H1 (cell line): ENCODE measurements around the gene ARHGEF11. TPM values are rescaled to one million over a fixed set of nuclear protein-coding genes. Genes with fewer than 3 reads are reported as not detected.

ENCODE experiments used
- HDAC6 ChIP-seq: IDR thresholded peaks from one replicate; pipeline ENCODE4 v1.7.1; 2012; ENCODE audit warnings: low read depth, mild to moderate bottlenecking, inconsistent platforms, low read length, moderate library complexity
- NANOG ChIP-seq: IDR thresholded peaks from 2 replicates; pipeline ENCODE4 v1.6.1; 2011; ENCODE audit warnings: low read length, low read depth, mild to moderate bottlenecking, inconsistent platforms; ENCODE audit not compliant: insufficient read depth, poor library complexity, severe bottlenecking
- RNF2 ChIP-seq: fragments of 200-900, 300-1000 bp; sonication (generic); IDR thresholded peaks from 2 replicates; pipeline ENCODE4 v1.7.1; 2016; ENCODE audit warnings: borderline replicate concordance, low read depth, mild to moderate bottlenecking, antibody characterized with exemption, low read length; ENCODE audit not compliant: poor library complexity, severe bottlenecking; ENCODE audit errors: missing control alignments
- RXRA ChIP-seq: IDR thresholded peaks from 2 replicates; pipeline ENCODE4 v1.6.1; 2011; ENCODE audit warnings: low read depth, mild to moderate bottlenecking, low read length, moderate library complexity; ENCODE audit not compliant: insufficient read depth
- SUZ12 ChIP-seq: fragments of 200-600 bp; sonication (generic); IDR thresholded peaks from 2 replicates; pipeline ENCODE4 v1.6.1; 2012; ENCODE audit warnings: mild to moderate bottlenecking, inconsistent platforms, low read length, moderate library complexity, mixed read lengths
- polyA plus RNA-seq, 7 experiments: library from polyadenylated mRNA; depleted of rRNA in 3 of 7; stranded (reverse) in 5 of 7; unstranded in 2 of 7; fragments of >200 nt in 5 of 7; fragments of 200-250 nt in 2 of 7; gene quantifications; 1 replicate in 5 of 7; 2 replicates in 1 of 7; 4 replicates in 1 of 7; pipeline versions ENCODE4 v1.2.1 to v1.2.3, GENCODE V29; 2011 to 2013; ENCODE audit warnings: missing spikeins in 2 of 7, mixed read lengths in 2 of 7
- total RNA-seq: library from RNA; stranded (reverse); fragmentation: NEBNext Ultra II Directional; extraction: Animal tissue kit (Norgen Biotek cat#: 25700); gene quantifications from 2 replicates; pipeline ENCODE4 v1.2.1, GENCODE V29; 2021
- TF ChIP-seq, protein P1 (sequence below): IDR thresholded peaks from 2 replicates; pipeline ENCODE4 v1.6.1; 2011; ENCODE audit warnings: low read depth, mild to moderate bottlenecking, low read length; ENCODE audit not compliant: insufficient read depth

Gene ARHGEF11
- total and polyA plus RNA-seq, 2 of the 8 experiments (the other 6 are each of a cell fraction or from before 2014, with no cell fraction given), result 19.9 to 33.1 TPM

DNA sequence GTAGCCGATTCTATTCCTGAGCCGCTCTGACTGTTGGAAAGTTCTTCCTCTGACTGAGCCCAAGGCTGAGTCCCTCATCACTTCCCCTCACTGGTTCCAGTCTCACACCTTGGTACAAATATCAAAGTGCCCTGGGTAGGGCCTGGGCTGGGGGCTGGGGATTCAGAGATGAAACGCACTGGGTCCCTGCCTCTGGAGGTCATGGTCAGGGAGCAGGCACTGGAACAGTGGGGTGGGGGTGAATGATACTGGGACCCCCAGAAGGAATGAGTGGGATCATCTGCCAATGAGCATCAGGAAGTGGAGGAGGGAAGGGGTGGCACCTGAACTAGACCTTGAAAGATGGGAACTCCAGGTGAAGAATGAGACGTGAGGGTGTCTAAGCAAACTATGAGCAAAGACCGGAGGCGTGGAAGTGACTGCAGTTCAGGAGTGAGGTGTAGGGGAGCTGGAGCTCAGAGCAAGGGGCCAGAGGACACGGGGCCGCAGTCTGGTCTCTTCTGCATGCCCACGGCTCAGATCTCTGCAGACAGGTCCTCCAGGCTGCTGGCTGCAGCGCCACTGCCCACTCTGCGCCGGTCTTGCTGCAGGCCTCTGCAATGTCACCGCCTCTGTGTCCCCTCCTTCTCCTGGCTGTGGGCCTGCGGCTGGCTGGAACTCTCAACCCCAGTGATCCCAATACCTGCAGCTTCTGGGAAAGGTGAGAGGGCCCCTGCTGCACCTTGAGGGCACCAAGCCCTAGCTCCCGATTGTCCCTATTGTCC, 142.0 kb downstream of the ARHGEF11 start (continued):
- TF ChIP-seq RNF2, result no peak
- TF ChIP-seq SUZ12, result no peak
- TF ChIP-seq, protein P1, sequence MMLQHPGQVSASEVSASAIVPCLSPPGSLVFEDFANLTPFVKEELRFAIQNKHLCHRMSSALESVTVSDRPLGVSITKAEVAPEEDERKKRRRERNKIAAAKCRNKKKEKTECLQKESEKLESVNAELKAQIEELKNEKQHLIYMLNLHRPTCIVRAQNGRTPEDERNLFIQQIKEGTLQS, result no peak
- TF ChIP-seq NANOG, result no peak
- no peak for TF ChIP-seq HDAC6
- no peak for TF ChIP-seq RXRA
- TF ChIP-seq, all 59 proteins: peak for 0
